A673 (cell line): ENCODE data around the gene IQGAP2.

Experiments
- EZH2 ChIP-seq: fragments of 200-600 bp; sonication (generic); IDR thresholded peaks from 2 replicates; pipeline ENCODE4 v1.6.1; 2017; ENCODE audit warnings: borderline replicate concordance, low read depth, mild to moderate bottlenecking, mixed read lengths, antibody characterized with exemption, low read length; ENCODE audit not compliant: poor library complexity, severe bottlenecking
- TF ChIP-seq, protein P1 (sequence below): fragments of 300-800, 200-600 bp; sonication (generic); conservative IDR thresholded peaks from 2 replicates; pipeline ENCODE4 v1.5.1; 2017; ENCODE audit warnings: low read depth, mild to moderate bottlenecking, antibody characterized with exemption, low read length, moderate library complexity, mixed read lengths

DNA sequence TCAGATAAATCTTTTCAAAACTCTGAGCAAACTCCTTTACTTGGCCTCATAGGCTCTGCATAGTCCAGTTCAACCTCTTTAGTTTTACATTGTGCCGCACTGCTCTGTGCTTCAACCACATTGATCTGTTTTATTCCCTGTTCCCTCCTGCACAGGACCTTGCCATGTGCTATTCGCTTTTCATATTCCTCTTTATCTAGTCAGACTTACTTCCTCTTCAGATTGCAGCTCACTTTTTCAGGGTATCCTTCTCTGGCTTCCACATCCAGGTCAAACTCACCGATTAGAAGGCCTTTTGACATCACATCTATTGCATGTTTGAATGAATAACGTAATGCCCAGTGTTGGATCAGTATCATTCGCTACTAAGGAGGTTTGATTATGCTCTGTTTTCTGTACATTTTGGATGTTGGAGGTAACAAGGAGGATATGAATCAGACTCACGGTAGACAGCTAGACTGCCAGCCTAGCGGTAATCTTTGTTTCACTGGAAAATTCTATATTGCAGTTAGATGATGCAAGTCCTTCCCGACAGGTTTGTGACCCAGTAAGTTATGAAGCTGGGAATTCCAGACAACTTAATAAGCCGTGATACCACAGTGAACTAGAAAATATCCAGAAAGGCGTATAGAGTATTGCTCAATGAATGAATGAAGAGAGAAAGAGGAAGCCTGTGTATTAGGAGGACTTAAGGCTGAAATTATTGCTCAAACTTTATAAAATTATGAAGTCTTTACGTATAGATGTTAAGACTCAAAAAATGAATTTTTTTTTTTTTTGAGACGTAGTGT is 65.7 kb downstream of the IQGAP2 start:
- no peak for TF ChIP-seq EZH2
- TF ChIP-seq, protein P1, sequence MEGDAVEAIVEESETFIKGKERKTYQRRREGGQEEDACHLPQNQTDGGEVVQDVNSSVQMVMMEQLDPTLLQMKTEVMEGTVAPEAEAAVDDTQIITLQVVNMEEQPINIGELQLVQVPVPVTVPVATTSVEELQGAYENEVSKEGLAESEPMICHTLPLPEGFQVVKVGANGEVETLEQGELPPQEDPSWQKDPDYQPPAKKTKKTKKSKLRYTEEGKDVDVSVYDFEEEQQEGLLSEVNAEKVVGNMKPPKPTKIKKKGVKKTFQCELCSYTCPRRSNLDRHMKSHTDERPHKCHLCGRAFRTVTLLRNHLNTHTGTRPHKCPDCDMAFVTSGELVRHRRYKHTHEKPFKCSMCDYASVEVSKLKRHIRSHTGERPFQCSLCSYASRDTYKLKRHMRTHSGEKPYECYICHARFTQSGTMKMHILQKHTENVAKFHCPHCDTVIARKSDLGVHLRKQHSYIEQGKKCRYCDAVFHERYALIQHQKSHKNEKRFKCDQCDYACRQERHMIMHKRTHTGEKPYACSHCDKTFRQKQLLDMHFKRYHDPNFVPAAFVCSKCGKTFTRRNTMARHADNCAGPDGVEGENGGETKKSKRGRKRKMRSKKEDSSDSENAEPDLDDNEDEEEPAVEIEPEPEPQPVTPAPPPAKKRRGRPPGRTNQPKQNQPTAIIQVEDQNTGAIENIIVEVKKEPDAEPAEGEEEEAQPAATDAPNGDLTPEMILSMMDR, result no peak
